ENCODE measurements around the gene DCC.

DNA sequence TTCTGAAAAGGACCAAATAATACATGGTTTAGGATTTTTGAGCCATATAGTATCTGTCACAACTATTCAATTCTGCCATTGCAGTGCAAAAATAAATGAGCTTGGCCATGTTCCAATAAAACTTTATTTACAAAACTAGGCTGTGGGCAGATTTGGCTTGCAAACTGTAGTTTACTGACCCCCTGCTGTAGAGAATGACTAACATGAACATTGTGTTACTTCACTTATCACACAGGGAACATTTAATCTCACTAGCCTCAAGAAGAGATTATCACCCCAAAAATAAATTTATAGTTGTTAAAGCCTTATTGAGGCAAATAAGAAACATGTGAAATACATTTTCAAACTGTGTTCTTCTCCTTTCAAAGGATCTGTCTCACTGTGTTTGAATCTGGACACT lies 1118.3 kb downstream of the DCC start:
- no peak for TF ChIP-seq POLR2A (IDR thresholded peaks at IDR 0.05)
- TF ChIP-seq, protein P1, sequence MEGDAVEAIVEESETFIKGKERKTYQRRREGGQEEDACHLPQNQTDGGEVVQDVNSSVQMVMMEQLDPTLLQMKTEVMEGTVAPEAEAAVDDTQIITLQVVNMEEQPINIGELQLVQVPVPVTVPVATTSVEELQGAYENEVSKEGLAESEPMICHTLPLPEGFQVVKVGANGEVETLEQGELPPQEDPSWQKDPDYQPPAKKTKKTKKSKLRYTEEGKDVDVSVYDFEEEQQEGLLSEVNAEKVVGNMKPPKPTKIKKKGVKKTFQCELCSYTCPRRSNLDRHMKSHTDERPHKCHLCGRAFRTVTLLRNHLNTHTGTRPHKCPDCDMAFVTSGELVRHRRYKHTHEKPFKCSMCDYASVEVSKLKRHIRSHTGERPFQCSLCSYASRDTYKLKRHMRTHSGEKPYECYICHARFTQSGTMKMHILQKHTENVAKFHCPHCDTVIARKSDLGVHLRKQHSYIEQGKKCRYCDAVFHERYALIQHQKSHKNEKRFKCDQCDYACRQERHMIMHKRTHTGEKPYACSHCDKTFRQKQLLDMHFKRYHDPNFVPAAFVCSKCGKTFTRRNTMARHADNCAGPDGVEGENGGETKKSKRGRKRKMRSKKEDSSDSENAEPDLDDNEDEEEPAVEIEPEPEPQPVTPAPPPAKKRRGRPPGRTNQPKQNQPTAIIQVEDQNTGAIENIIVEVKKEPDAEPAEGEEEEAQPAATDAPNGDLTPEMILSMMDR (IDR thresholded peaks at IDR 0.05), result no peak

All from thyroid gland (tissue), 4 donors.